ENCODE measurements around the gene CENPB.

DNA sequence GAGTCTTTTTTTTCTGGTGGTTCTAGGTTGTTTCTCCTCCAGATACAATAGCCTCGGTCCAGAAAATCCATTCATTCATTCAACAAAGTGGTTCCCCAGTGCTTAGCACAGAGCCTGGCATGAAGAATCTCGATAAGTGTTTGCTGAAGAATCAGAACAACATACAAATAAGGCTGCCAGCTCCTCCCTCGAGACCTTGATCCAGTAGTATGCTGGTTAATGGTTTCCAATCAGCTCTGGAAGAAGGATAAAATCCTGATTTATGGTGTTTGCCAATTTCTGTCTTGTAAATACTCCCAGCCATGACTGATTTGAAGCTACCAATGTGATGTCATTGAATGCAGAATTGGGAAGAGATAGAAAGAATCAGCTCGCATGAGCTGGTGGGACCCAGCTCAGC lies 50.8 kb downstream of the CENPB start:
- TF ChIP-seq, protein P1, sequence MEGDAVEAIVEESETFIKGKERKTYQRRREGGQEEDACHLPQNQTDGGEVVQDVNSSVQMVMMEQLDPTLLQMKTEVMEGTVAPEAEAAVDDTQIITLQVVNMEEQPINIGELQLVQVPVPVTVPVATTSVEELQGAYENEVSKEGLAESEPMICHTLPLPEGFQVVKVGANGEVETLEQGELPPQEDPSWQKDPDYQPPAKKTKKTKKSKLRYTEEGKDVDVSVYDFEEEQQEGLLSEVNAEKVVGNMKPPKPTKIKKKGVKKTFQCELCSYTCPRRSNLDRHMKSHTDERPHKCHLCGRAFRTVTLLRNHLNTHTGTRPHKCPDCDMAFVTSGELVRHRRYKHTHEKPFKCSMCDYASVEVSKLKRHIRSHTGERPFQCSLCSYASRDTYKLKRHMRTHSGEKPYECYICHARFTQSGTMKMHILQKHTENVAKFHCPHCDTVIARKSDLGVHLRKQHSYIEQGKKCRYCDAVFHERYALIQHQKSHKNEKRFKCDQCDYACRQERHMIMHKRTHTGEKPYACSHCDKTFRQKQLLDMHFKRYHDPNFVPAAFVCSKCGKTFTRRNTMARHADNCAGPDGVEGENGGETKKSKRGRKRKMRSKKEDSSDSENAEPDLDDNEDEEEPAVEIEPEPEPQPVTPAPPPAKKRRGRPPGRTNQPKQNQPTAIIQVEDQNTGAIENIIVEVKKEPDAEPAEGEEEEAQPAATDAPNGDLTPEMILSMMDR (conservative IDR thresholded peaks at IDR 0.05; ENCODE audit: low read depth, low read length): no peak
- TF ChIP-seq CEBPB (IDR thresholded peaks at IDR 0.05; ENCODE audit: low read depth, low read length): no peak

Measured in IMR-90 (cell line).